Measurements from ENCODE around the gene KIRREL1.

DNA sequence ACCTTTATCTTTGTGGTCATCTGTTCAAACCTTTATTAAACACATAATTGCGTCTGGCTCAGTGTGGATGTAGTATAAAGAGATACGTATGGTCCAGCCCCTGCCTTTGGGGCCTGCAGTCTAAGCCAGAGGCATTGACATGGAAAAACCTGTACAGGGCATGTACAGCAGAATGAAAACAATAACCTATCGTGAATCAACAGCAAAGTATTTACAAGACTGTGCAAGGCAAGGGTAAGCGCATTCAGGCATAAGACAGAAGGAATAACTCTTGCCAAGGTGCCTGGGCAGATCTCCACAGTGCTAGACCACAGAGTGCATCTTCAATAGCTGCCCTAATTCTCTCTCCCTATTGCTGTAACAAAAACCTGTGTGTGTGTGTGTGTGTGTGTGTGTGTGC lies 35.5 kb downstream of the KIRREL1 start:
- TF ChIP-seq, protein P1, sequence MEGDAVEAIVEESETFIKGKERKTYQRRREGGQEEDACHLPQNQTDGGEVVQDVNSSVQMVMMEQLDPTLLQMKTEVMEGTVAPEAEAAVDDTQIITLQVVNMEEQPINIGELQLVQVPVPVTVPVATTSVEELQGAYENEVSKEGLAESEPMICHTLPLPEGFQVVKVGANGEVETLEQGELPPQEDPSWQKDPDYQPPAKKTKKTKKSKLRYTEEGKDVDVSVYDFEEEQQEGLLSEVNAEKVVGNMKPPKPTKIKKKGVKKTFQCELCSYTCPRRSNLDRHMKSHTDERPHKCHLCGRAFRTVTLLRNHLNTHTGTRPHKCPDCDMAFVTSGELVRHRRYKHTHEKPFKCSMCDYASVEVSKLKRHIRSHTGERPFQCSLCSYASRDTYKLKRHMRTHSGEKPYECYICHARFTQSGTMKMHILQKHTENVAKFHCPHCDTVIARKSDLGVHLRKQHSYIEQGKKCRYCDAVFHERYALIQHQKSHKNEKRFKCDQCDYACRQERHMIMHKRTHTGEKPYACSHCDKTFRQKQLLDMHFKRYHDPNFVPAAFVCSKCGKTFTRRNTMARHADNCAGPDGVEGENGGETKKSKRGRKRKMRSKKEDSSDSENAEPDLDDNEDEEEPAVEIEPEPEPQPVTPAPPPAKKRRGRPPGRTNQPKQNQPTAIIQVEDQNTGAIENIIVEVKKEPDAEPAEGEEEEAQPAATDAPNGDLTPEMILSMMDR (IDR thresholded peaks at IDR 0.05) = no peak
- TF ChIP-seq POLR2AphosphoS5 (IDR thresholded peaks at IDR 0.05) = peak; percentile 58
